HepG2 (cell line): ENCODE measurements around the gene TSC22D2. TPM values are rescaled to one million over a fixed set of nuclear protein-coding genes. Genes with fewer than 3 reads are reported as not detected.

ENCODE experiments used
- ERF ChIP-seq: IDR thresholded peaks from 2 replicates; pipeline ENCODE4 v1.6.1; 2018; ENCODE audit warnings: missing biosample characterization, missing genetic modification reagents
- GATA4 ChIP-seq: sonication (generic); IDR thresholded peaks from 2 replicates; pipeline ENCODE4 v1.6.1; 2016; ENCODE audit warnings: antibody characterized with exemption, low read depth, borderline replicate concordance
- GMEB1 ChIP-seq: sonication (generic); formaldehyde crosslinking; IDR thresholded peaks from 2 replicates; pipeline ENCODE4 v1.5.1; 2020; ENCODE audit warnings: missing genetic modification reagents, mild to moderate bottlenecking, borderline replicate concordance
- MIER3 ChIP-seq: IDR thresholded peaks from 2 replicates; pipeline ENCODE4 v1.6.1; 2016; ENCODE audit warnings: missing compliant biosample characterization, borderline replicate concordance
- STAG1 ChIP-seq: sonication (generic); formaldehyde crosslinking; IDR thresholded peaks from 2 replicates; pipeline ENCODE4 v1.4.0; 2020; ENCODE audit warnings: missing genetic modification reagents
- TBL1XR1 ChIP-seq: fragments of 150-350 bp; IDR thresholded peaks from 2 replicates; pipeline ENCODE4 v1.6.1; 2014; ENCODE audit warnings: borderline replicate concordance, low read length; ENCODE audit not compliant: partially characterized antibody
- polyA plus RNA-seq, 8 experiments: library from polyadenylated mRNA; depleted of rRNA in 3 of 8; stranded (reverse) in 7 of 8; unstranded in 1 of 8; fragments of >200 nt; fragmentation: Illumina TruSeq in 4 of 8; extraction: Trizol in 4 of 8; gene quantifications; 2 replicates each; pipeline versions ENCODE4 v1.2.1 to v1.2.3, GENCODE V29; 2011 to 2016; ENCODE audit warnings: low read depth in 4 of 8, missing spikeins in 1 of 8, mixed read lengths in 1 of 8; ENCODE audit not compliant: insufficient read depth in 1 of 8
- total RNA-seq, 5 experiments: library from RNA; depleted of rRNA; stranded (reverse); fragments of >200 nt; fragmentation: Illumina TruSeq; extraction: Trizol; gene quantifications; 2 replicates each; pipeline ENCODE4 v1.2.3, GENCODE V29; 2016; ENCODE audit warnings: low read depth in 1 of 5
- TF ChIP-seq, protein P1 (sequence below): IDR thresholded peaks from 2 replicates; pipeline ENCODE4 v1.6.1; 2016; ENCODE audit warnings: low read depth, missing genetic modification reagents, missing compliant biosample characterization

Gene TSC22D2
- total and polyA plus RNA-seq, 2 of the 13 experiments (the other 11 are each of a cell fraction or from before 2014, with no cell fraction given) = 4.6 to 8.2 TPM

GRCh38 chr3:150384296-150385212 lies 23.5 kb upstream of the TSC22D2 start (continued):
- TF ChIP-seq, protein P1, sequence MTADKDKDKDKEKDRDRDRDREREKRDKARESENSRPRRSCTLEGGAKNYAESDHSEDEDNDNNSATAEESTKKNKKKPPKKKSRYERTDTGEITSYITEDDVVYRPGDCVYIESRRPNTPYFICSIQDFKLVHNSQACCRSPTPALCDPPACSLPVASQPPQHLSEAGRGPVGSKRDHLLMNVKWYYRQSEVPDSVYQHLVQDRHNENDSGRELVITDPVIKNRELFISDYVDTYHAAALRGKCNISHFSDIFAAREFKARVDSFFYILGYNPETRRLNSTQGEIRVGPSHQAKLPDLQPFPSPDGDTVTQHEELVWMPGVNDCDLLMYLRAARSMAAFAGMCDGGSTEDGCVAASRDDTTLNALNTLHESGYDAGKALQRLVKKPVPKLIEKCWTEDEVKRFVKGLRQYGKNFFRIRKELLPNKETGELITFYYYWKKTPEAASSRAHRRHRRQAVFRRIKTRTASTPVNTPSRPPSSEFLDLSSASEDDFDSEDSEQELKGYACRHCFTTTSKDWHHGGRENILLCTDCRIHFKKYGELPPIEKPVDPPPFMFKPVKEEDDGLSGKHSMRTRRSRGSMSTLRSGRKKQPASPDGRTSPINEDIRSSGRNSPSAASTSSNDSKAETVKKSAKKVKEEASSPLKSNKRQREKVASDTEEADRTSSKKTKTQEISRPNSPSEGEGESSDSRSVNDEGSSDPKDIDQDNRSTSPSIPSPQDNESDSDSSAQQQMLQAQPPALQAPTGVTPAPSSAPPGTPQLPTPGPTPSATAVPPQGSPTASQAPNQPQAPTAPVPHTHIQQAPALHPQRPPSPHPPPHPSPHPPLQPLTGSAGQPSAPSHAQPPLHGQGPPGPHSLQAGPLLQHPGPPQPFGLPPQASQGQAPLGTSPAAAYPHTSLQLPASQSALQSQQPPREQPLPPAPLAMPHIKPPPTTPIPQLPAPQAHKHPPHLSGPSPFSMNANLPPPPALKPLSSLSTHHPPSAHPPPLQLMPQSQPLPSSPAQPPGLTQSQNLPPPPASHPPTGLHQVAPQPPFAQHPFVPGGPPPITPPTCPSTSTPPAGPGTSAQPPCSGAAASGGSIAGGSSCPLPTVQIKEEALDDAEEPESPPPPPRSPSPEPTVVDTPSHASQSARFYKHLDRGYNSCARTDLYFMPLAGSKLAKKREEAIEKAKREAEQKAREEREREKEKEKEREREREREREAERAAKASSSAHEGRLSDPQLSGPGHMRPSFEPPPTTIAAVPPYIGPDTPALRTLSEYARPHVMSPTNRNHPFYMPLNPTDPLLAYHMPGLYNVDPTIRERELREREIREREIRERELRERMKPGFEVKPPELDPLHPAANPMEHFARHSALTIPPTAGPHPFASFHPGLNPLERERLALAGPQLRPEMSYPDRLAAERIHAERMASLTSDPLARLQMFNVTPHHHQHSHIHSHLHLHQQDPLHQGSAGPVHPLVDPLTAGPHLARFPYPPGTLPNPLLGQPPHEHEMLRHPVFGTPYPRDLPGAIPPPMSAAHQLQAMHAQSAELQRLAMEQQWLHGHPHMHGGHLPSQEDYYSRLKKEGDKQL (CRISPR knock-in tag) = no peak
- 0 out of 2 replicates have a peak, but pooled peaks have one; percentile 40 for TF ChIP-seq MIER3 (CRISPR knock-in tag)
- TF ChIP-seq STAG1 (CRISPR knock-in tag) = peak; percentile 26; the same call in 1 of the 2 replicates
- TF ChIP-seq GATA4 = no peak
- peak; percentile 15; the same call in 1 of the 2 replicates for TF ChIP-seq ERF
- peak; percentile 27 for TF ChIP-seq TBL1XR1
- TF ChIP-seq GMEB1 = peak; percentile 26; the same call in 1 of the 2 replicates
